GM18526 (cell line): ENCODE data around the gene CADM2.

ENCODE experiments used
- POLR2A ChIP-seq: IDR thresholded peaks from 3 replicates; pipeline ENCODE4 v1.6.1; 2011; ENCODE audit not compliant: insufficient read length; ENCODE audit errors: extremely low read depth

Gene CADM2

DNA sequence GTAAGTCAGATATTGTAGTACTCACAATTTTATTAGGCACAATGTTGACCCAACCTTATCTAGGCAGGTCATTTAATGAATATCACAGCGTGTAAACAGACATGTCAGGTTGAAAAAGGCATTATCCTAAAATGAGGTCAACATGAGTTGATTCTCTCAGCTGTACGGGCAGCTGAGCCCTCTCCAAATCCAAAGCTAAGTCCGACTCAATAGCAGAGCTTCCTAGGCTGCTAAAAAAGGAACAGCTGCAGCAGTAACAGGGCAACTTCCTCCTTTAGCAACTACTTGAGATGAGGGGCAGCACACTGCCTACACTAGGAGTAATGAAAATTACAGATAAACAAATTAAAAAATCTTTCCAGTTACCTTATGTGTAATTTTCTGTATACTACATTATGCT, 189.2 kb downstream of the CADM2 start:
- no peak for TF ChIP-seq POLR2A

DNA sequence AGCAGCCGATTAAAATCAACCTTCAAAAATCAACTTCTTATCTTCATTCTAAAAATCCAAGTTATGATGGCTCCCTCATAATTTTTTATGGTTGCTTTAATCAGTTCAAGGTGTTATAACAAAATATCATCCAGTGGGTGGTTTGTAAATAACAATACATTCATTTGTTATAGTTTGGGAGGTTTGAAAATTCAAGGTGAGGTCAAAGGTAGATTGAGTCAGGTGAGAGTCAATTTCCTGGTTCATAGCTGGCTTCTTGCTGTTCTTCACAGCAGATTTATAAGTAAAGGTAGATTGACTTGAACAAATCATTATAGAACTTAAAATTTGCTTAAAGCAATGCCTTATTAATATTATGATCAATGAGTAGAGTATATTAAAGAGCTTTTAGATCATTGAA, 192.8 kb downstream of the CADM2 start:
- TF ChIP-seq POLR2A: no peak

DNA sequence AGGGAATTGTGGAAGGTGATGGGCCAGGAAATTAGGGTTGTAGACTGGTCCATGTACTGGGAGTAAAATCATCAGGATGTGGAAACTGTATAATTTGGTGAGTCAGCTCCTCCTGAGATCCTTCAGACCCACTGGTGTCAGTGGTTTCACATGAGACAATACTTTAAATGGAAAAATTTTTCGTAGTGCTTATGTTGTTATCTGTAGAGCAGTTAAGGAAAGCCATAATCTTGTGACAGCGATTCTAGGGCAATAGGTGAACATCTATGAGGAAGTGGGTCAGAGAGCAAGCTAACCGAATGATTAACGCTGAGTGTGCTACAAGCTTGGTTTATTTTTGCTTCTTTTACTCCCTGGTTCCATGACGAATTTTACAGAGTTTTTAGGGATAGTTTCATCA, 200.6 kb downstream of the CADM2 start:
- no peak for TF ChIP-seq POLR2A

DNA sequence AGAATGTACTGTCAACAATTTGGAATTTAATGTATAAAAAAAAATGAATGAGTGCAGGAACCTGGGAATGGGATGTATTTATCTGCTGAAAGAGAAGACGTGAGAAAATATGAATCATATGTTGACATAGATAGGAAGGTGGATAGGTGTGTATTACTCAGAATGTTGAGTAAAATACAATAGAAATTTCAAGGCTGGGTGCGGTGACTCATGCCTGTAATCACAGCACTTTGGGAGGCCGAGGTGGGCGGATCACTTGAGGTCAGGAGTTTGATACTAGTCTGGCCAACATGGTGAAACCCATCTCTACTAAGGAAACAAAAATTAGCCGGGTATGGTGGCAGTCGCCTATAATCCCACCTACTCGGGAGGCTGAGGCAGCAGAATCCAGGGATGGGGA, 202.8 kb downstream of the CADM2 start:
- TF ChIP-seq POLR2A: no peak

DNA sequence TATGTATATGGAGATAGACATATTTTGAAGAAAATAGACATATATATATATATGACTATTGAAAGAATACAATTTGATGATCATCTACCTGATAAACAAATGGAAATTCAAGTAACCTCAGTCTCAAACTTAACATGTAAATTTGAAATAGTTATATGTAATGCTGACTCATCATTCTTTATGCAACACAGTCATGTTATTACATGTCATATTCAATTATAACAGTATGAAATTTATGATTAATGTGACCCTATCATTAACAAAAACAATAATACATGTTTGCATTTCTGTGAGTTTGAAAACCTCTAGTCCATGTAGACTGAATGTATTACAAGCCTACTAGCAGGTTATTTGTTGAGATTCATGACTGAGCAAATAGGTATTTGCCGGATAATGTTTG, 204.1 kb downstream of the CADM2 start:
- no peak for TF ChIP-seq POLR2A

DNA sequence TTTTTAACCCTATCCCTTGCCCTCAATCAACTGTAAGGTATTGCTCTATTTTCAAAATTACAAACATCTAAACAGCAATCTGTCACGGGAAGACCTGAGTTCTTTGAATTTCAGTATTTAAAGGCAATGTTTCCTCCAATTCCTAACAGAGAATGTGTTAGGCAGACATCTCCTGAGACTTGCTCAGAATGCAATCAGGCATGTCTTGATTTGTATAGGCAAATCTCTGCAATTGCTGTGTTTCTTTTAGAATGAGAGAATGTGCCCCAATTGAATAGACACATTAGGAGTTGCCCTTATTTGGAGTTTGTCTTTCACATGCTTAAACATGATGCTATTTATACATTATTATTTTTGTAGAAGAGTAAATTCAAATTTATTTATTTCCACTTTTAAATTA, 205.6 kb downstream of the CADM2 start:
- TF ChIP-seq POLR2A: no peak

DNA sequence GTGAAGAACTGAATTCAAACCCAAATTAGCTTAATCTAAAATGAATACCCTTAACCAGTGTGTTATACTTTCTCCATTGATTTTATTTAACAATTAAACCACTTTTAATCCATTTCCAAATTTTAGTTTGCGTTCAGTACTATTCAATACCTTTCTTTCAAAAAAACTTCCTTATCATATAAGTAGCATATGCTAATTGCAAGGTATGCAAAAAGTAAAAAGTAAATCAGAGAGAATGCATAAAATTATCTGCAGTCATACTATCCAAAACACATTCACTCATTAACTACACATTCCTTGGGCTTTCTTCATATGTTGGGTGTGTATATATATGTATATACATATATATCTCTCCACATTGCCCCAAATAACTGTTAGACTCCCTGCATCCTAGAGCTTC, 208.8 kb downstream of the CADM2 start:
- no peak for TF ChIP-seq POLR2A

DNA sequence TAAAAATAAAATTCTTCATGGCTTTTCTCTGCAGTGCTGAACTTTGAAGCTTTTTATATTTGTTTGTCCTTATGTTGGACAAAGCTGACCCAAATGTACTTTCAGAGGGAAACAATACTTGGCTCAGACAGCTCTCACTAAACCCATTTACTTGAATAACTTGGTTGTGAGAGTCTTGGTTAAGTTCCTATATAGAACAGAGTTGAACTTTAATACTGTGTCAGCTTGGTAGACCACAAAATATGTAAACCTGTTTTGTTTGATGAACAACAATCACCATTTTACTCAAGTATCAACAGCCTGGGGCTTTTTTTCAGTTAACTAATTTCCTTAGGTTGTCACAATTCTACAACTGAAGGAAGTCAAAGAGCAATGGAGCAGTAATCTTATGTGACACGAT, 211.9 kb downstream of the CADM2 start:
- no peak for TF ChIP-seq POLR2A

DNA sequence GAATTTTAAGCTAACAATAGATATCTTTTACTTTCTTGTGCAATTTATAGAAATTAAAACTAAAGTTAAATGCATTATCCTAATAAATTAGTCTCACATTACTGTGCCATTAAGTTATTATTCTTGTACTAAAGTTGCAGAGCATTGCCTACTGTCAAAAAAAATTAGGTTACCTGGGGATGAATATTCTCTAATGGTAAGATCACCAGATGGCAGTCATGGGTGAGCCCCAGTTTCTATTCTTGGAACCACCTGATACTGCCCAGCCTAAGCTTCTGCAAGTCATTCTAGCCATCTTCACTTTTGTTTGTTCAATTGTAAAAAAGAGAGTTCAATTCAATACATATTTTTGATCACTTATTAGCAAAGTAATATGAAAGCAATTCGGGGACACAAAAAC, 213.2 kb downstream of the CADM2 start:
- TF ChIP-seq POLR2A: no peak

DNA sequence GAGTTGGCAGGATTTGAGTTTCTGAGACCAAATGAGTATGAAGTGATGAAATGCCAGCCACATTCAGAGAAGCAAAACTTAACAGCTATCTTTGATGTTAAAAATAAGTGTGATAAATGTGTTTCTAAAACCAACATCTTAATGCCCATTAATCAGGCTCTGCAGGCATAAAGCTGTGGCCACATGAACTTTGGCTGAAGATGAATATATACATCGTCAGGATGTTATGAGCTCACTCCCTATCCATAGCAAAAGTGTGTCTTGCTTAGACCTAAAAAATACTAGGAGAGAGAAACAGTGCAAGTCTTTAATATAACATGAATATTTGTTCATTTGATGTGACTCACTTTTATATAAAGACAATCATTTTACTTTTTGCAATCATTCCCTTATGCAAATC, 218.0 kb downstream of the CADM2 start:
- TF ChIP-seq POLR2A: no peak

DNA sequence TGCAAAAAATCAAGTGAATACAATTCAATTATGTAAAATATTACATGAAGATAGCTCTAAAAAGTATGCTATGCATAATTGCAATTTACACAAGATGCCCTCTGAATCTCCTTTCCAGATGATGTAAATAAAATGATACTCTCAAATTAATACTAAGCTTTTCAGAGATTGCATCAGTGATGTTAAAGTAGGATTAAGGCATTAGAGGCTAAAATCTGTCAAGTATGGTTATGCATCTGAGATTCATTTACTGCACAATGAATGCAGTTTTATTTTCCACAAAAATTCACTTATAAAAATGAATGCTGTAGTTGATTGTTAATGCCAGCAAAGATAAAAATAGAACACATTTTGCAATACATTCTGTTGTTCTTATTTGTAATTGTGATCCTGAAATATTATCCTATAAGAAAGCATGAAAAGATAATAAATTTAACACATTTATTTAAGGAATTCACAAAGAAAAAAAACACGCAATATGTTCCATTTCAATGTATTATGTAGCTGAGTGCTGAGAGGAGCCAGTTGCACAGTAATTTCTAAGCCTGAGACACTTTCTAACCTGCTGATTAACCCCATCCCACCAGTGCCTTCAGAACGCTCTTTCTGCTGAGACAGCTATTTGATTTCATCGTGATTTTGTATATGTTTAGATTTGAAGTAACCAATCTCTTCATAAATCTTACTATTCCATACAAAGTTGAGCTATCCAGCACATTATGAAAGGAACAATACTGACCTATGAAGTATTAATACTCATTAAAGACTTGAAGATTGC, 224.4 kb downstream of the CADM2 start:
- no peak for TF ChIP-seq POLR2A

DNA sequence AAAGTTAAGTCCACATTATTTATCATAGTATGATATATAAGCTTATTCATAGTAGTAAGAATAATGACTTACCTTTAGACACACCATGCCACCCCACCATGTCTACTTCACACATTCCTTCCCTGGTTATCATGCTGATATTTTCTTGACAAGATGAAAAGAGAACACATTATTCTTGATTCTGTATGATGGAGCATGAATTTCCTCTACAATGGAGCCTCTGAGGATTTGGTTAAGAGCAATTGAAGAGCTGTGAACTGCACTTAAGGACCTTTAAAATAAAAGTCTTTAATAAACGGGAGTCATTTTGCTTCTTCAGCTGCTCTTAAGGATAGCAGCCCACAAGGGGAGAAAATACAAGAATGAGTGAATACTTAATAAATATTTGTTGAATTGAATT, 226.7 kb downstream of the CADM2 start:
- TF ChIP-seq POLR2A: no peak

DNA sequence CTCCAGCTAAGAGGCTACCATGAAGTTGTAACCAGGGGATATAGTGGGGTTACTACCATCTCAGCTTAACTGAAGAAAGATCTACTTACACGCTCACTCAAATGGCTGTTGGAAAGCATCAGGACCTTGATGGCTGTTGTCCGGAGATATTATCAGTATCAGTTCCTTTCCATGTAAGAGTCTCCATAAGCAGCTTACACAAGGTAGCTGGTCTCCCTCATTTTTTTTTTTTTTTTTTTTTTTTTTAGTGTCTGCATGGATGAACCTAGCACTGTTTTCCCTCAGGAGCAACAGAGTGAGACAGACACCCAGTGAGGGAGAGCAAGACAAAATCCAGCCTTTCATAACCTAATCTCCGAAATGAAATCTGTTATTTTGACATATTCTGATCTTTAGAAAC, 230.9 kb downstream of the CADM2 start:
- no peak for TF ChIP-seq POLR2A

DNA sequence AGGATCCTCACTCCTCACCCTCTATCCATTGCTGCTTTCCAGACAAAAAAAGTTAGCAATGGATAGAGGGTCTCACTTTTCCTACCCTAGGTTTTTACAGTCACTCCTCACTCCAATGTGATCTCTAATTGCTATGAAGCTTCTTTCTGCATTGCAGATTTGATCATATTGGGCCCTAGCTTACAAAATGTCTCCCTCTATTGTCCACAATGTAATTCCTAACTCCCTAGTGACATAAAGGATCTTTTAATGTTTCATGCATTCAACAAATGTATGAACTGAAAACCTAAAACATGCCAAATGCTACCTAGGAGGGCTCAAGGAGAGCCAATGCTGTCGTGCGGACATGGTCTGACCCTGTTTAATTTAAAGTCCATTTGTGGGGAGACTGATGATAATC, 234.8 kb downstream of the CADM2 start:
- no peak for TF ChIP-seq POLR2A

DNA sequence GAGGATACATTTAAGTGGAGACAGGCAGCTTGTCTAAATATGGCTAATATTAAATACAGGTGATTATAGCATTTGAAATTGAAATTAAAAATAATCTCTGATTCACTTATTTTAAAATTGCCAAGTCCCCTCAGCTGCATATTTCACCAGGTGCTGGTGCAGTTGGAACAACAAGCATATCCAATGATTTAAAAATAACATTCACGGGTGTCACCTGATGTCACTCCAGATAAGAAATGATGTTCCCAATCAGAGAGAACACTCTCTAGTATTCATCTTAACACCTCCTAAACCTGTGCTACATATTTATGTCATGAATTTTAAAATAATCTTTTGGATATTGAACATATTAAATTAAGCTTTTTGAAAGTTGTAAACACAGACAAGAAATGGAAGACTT, 249.9 kb downstream of the CADM2 start:
- no peak for TF ChIP-seq POLR2A

DNA sequence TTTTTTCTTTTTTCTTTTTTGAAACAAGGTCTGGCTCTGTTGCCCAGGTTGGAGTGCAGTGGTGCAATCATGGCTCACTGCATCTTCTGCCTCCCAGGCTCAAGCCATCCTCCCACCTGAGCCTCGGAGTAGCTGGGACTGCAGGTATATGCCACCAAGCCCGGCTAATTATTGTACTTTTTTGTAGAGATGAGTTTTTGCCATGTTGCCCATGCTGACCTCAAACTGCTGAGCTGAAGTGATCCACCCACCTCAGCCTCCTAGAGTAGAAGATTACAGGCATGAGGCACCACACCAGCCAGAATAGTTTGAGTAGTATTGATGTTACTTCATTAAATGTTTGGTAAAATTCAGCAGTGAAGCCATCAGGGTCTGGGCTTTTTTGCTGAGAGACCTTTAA, 251.8 kb downstream of the CADM2 start:
- no peak for TF ChIP-seq POLR2A

DNA sequence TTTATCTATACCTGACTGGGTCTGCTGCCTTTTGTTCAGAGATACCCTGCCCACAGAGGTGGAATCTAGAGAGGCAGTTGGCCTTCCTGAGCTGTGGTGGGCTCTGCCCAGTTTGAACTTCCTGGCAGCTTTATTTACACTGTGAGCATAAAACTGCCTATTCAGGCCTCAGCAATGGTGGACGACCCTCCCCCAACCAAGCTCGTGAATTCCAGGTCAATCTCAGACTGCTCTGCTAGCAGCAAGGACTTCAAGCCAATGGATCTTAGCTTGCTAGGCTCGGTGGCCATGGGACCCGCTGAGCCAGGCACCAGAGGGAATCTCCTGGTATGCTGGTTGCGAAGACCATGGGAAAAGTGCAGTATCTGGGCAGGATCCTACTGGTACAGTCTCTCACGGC, 270.2 kb downstream of the CADM2 start:
- TF ChIP-seq POLR2A: no peak
